Peyer's patch (tissue), 4 donors: ENCODE results near the gene HMX1.

Experiments
- POLR2A ChIP-seq, 2 donors: fragments of 450-650 bp; IDR thresholded peaks; one replicate each; pipeline ENCODE4 v1.5.1; 2017; ENCODE audit warnings: antibody characterized with exemption in 2 of 2, mild to moderate bottlenecking in 2 of 2, moderate library complexity in 2 of 2
- TF ChIP-seq, protein P1 (sequence below), 6 experiments: fragments of 450-650 bp in 4 of 6; fragments of 200-600 bp in 2 of 6; sonication (generic) in 1 of 6; IDR thresholded peaks; one replicate each; pipeline ENCODE4 v1.5.1; 2017 to 2019; ENCODE audit warnings: antibody characterized with exemption in 6 of 6, mild to moderate bottlenecking in 3 of 6, moderate library complexity in 1 of 6

DNA sequence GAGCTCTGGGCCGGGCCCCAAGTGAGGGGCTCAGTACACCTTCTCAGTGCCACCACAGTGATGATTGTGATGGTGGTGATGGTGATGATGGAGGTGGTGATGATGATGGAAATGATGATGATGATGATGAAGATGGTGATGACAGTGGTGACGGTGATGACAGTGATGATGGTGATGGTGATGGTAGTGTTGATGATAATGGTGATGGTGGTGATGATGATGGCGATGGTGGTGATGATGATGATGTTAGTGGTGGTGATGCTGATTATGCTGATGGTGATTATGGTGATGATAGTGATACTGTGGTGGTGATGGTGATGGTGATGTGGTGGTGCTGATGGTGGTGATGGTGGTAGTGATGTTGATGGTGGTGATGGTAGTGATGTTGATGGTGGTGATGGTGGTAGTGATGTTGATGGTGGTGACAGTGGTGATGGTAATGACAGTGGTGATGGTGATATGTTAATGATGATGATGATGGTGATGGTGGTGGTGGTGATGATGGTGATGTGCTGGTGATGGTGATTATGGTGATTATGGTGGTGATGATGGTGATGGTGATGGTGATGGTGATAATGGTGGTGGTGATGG is 29.9 kb downstream of the HMX1 start:
- TF ChIP-seq, protein P1, sequence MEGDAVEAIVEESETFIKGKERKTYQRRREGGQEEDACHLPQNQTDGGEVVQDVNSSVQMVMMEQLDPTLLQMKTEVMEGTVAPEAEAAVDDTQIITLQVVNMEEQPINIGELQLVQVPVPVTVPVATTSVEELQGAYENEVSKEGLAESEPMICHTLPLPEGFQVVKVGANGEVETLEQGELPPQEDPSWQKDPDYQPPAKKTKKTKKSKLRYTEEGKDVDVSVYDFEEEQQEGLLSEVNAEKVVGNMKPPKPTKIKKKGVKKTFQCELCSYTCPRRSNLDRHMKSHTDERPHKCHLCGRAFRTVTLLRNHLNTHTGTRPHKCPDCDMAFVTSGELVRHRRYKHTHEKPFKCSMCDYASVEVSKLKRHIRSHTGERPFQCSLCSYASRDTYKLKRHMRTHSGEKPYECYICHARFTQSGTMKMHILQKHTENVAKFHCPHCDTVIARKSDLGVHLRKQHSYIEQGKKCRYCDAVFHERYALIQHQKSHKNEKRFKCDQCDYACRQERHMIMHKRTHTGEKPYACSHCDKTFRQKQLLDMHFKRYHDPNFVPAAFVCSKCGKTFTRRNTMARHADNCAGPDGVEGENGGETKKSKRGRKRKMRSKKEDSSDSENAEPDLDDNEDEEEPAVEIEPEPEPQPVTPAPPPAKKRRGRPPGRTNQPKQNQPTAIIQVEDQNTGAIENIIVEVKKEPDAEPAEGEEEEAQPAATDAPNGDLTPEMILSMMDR (IDR thresholded peaks at IDR 0.05): no peak
- TF ChIP-seq POLR2A (IDR thresholded peaks at IDR 0.05): no peak
